ENCODE measurements around the gene CDH12.

Gene CDH12

GRCh38 chr5:22669345-22669744, 183.8 kb downstream of the CDH12 start:
- Histone ChIP-seq H3K27me3 (ENCODE audit: control insufficient read depth, insufficient read depth, low read length, poor library complexity, severe bottlenecking) (no peaks in the 10 kb centered on the region), H3K4me3 (ENCODE audit: insufficient read depth, low read depth, low read length) (no peak overlapping the region), H3K4me1 (ENCODE audit: control insufficient read depth, insufficient read depth, low read length) (no peaks in the 10 kb centered on the region), H3K9me3 (ENCODE audit: control insufficient read depth, low read length) (no peaks in the 10 kb centered on the region), H3K27ac (ENCODE audit: insufficient read depth, low read depth, low read length, poor library complexity, severe bottlenecking) (no peak overlapping the region), H3K36me3 (ENCODE audit: control insufficient read depth, insufficient read depth, low read length) (no peaks in the 10 kb centered on the region)
- 90 to 92% methylated on average over 4 of the region's 4 CpGs for WGBS, 2 experiments

- no peaks in the 10 kb centered on the region for H3K9me3 ChIP-seq (ENCODE audit: control insufficient read depth, low read length)
- 91 to 95% methylated on average over 2 of the region's 2 CpGs for WGBS, 2 experiments
- H3K27me3 ChIP-seq (ENCODE audit: control insufficient read depth, insufficient read depth, low read length, poor library complexity, severe bottlenecking): no peaks in the 10 kb centered on the region
- H3K4me3 ChIP-seq (ENCODE audit: insufficient read depth, low read depth, low read length): no peak overlapping the region
- no peaks in the 10 kb centered on the region for H3K36me3 ChIP-seq (ENCODE audit: control insufficient read depth, insufficient read depth, low read length)
- H3K4me1 ChIP-seq (ENCODE audit: control insufficient read depth, insufficient read depth, low read length): no peaks in the 10 kb centered on the region
- H3K27ac ChIP-seq (ENCODE audit: insufficient read depth, low read depth, low read length, poor library complexity, severe bottlenecking): no peak overlapping the region
These were observed 187.3 kb downstream of the CDH12 start for GRCh38 chr5:22665801-22666200.

- no peaks in the 10 kb centered on the region for H3K36me3 ChIP-seq (ENCODE audit: control insufficient read depth, insufficient read depth, low read length)
- WGBS, 2 experiments: 88 to 100% methylated on average over 1 to 2 of the region's 2 CpGs
These were observed 190.0 kb downstream of the CDH12 start for GRCh38 chr5:22663134-22663533.

GRCh38 chr5:22662391-22662790, 190.8 kb downstream of the CDH12 start:
- WGBS, 2 experiments: 78 to 81% methylated on average over 2 to 3 of the region's 3 CpGs

More at GRCh38 chr5:22663134-22663533, 190.0 kb downstream of the CDH12 start:
- Histone ChIP-seq H3K27ac (ENCODE audit: insufficient read depth, low read depth, low read length, poor library complexity, severe bottlenecking) (no peak overlapping the region), H3K9me3 (ENCODE audit: control insufficient read depth, low read length) (no peaks in the 10 kb centered on the region), H3K27me3 (ENCODE audit: control insufficient read depth, insufficient read depth, low read length, poor library complexity, severe bottlenecking) (no peaks in the 10 kb centered on the region), H3K4me3 (ENCODE audit: insufficient read depth, low read depth, low read length) (no peak overlapping the region), H3K4me1 (ENCODE audit: control insufficient read depth, insufficient read depth, low read length) (no peaks in the 10 kb centered on the region)

GRCh38 chr5:22651355-22651754, 201.8 kb downstream of the CDH12 start:
- H3K27me3 ChIP-seq (ENCODE audit: control insufficient read depth, insufficient read depth, low read length, poor library complexity, severe bottlenecking): no peaks in the 10 kb centered on the region
- H3K27ac ChIP-seq (ENCODE audit: insufficient read depth, low read depth, low read length, poor library complexity, severe bottlenecking): no peak overlapping the region
- H3K36me3 ChIP-seq (ENCODE audit: control insufficient read depth, insufficient read depth, low read length): no peaks in the 10 kb centered on the region
- no peaks in the 10 kb centered on the region for H3K4me1 ChIP-seq (ENCODE audit: control insufficient read depth, insufficient read depth, low read length)
- H3K9me3 ChIP-seq (ENCODE audit: control insufficient read depth, low read length): no peaks in the 10 kb centered on the region
- no peak overlapping the region for H3K4me3 ChIP-seq (ENCODE audit: insufficient read depth, low read depth, low read length)

More at GRCh38 chr5:22662391-22662790, 190.8 kb downstream of the CDH12 start:
- Histone ChIP-seq H3K27me3 (ENCODE audit: control insufficient read depth, insufficient read depth, low read length, poor library complexity, severe bottlenecking) (no peaks in the 10 kb centered on the region), H3K9me3 (ENCODE audit: control insufficient read depth, low read length) (no peaks in the 10 kb centered on the region), H3K27ac (ENCODE audit: insufficient read depth, low read depth, low read length, poor library complexity, severe bottlenecking) (no peak overlapping the region), H3K36me3 (ENCODE audit: control insufficient read depth, insufficient read depth, low read length) (no peaks in the 10 kb centered on the region), H3K4me3 (ENCODE audit: insufficient read depth, low read depth, low read length) (no peak overlapping the region), H3K4me1 (ENCODE audit: control insufficient read depth, insufficient read depth, low read length) (no peaks in the 10 kb centered on the region)

- no peaks in the 10 kb centered on the region for H3K9me3 ChIP-seq (ENCODE audit: control insufficient read depth, low read length)
- H3K27me3 ChIP-seq (ENCODE audit: control insufficient read depth, insufficient read depth, low read length, poor library complexity, severe bottlenecking): no peaks in the 10 kb centered on the region
- no peaks in the 10 kb centered on the region for H3K36me3 ChIP-seq (ENCODE audit: control insufficient read depth, insufficient read depth, low read length)
- 84 to 88% methylated on average over 2 of the region's 2 CpGs for WGBS, 2 experiments
- no peak overlapping the region for H3K4me3 ChIP-seq (ENCODE audit: insufficient read depth, low read depth, low read length)
- H3K4me1 ChIP-seq (ENCODE audit: control insufficient read depth, insufficient read depth, low read length): no peaks in the 10 kb centered on the region
- no peak overlapping the region for H3K27ac ChIP-seq (ENCODE audit: insufficient read depth, low read depth, low read length, poor library complexity, severe bottlenecking)
These were observed 202.6 kb downstream of the CDH12 start for GRCh38 chr5:22650511-22650910.

GRCh38 chr5:22649074-22649473, 204.1 kb downstream of the CDH12 start:
- Histone ChIP-seq H3K36me3 (ENCODE audit: control insufficient read depth, insufficient read depth, low read length) (no peaks in the 10 kb centered on the region), H3K4me3 (ENCODE audit: insufficient read depth, low read depth, low read length) (no peak overlapping the region), H3K27ac (ENCODE audit: insufficient read depth, low read depth, low read length, poor library complexity, severe bottlenecking) (no peak overlapping the region), H3K4me1 (ENCODE audit: control insufficient read depth, insufficient read depth, low read length) (no peaks in the 10 kb centered on the region), H3K27me3 (ENCODE audit: control insufficient read depth, insufficient read depth, low read length, poor library complexity, severe bottlenecking) (no peaks in the 10 kb centered on the region), H3K9me3 (ENCODE audit: control insufficient read depth, low read length) (no peaks in the 10 kb centered on the region)
- WGBS, 2 experiments: 100% methylated on average over 1 of the region's 1 CpG

GRCh38 chr5:22644859-22645258, 208.3 kb downstream of the CDH12 start:
- Histone ChIP-seq H3K4me1 (ENCODE audit: control insufficient read depth, insufficient read depth, low read length) (no peaks in the 10 kb centered on the region), H3K4me3 (ENCODE audit: insufficient read depth, low read depth, low read length) (no peak overlapping the region)
- 90 to 100% methylated on average over 1 of the region's 1 CpG for WGBS, 2 experiments

GRCh38 chr5:22643356-22643755, 209.8 kb downstream of the CDH12 start:
- H3K4me3 ChIP-seq (ENCODE audit: insufficient read depth, low read depth, low read length): no peak overlapping the region
- WGBS, 2 experiments: 100% methylated on average over 1 to 2 of the region's 2 CpGs

More at GRCh38 chr5:22644859-22645258, 208.3 kb downstream of the CDH12 start:
- Histone ChIP-seq H3K27ac (ENCODE audit: insufficient read depth, low read depth, low read length, poor library complexity, severe bottlenecking) (no peak overlapping the region), H3K9me3 (ENCODE audit: control insufficient read depth, low read length) (no peaks in the 10 kb centered on the region), H3K27me3 (ENCODE audit: control insufficient read depth, insufficient read depth, low read length, poor library complexity, severe bottlenecking) (no peaks in the 10 kb centered on the region), H3K36me3 (ENCODE audit: control insufficient read depth, insufficient read depth, low read length) (no peaks in the 10 kb centered on the region)

GRCh38 chr5:22631683-22632082, 221.5 kb downstream of the CDH12 start:
- Histone ChIP-seq H3K4me3 (ENCODE audit: insufficient read depth, low read depth, low read length) (no peak overlapping the region), H3K27me3 (ENCODE audit: control insufficient read depth, insufficient read depth, low read length, poor library complexity, severe bottlenecking) (no peaks in the 10 kb centered on the region), H3K27ac (ENCODE audit: insufficient read depth, low read depth, low read length, poor library complexity, severe bottlenecking) (no peak overlapping the region), H3K9me3 (ENCODE audit: control insufficient read depth, low read length) (no peaks in the 10 kb centered on the region), H3K4me1 (ENCODE audit: control insufficient read depth, insufficient read depth, low read length) (no peaks in the 10 kb centered on the region), H3K36me3 (ENCODE audit: control insufficient read depth, insufficient read depth, low read length) (no peaks in the 10 kb centered on the region)
- WGBS, 2 experiments: 72 to 86% methylated on average over 3 of the region's 3 CpGs

More at GRCh38 chr5:22643356-22643755, 209.8 kb downstream of the CDH12 start:
- Histone ChIP-seq H3K4me1 (ENCODE audit: control insufficient read depth, insufficient read depth, low read length) (no peaks in the 10 kb centered on the region), H3K9me3 (ENCODE audit: control insufficient read depth, low read length) (no peaks in the 10 kb centered on the region), H3K27me3 (ENCODE audit: control insufficient read depth, insufficient read depth, low read length, poor library complexity, severe bottlenecking) (no peaks in the 10 kb centered on the region), H3K36me3 (ENCODE audit: control insufficient read depth, insufficient read depth, low read length) (no peaks in the 10 kb centered on the region), H3K27ac (ENCODE audit: insufficient read depth, low read depth, low read length, poor library complexity, severe bottlenecking) (no peak overlapping the region)

GRCh38 chr5:22627029-22627428, 226.1 kb downstream of the CDH12 start:
- Histone ChIP-seq H3K27ac (ENCODE audit: insufficient read depth, low read depth, low read length, poor library complexity, severe bottlenecking) (no peak overlapping the region), H3K9me3 (ENCODE audit: control insufficient read depth, low read length) (no peaks in the 10 kb centered on the region), H3K36me3 (ENCODE audit: control insufficient read depth, insufficient read depth, low read length) (no peaks in the 10 kb centered on the region), H3K4me1 (ENCODE audit: control insufficient read depth, insufficient read depth, low read length) (no peaks in the 10 kb centered on the region), H3K4me3 (ENCODE audit: insufficient read depth, low read depth, low read length) (no peak overlapping the region), H3K27me3 (ENCODE audit: control insufficient read depth, insufficient read depth, low read length, poor library complexity, severe bottlenecking) (no peaks in the 10 kb centered on the region)
- WGBS, 2 experiments: 85 to 94% methylated on average over 3 to 4 of the region's 4 CpGs

All from ectodermal cell (in vitro differentiated cells).